Astrocyte of the spinal cord (primary cell): ENCODE measurements around the gene CHD3.

Source experiments
- DNase-seq: peaks from one replicate; pipeline ENCODE4 v3.0.0; 2011; ENCODE audit warnings: low read depth, low spot score
- H3K4me3 ChIP-seq: 2 replicates; pipeline ENCODE4 v1.5.1; 2011; ENCODE audit warnings: low read depth, mild to moderate bottlenecking, low read length, moderate library complexity
- in situ Hi-C: cut with HindIII; loops from 2 replicates; pipeline ENCODE4 v1.10.0; 2017; ENCODE audit warnings: low sequenced_read_pairs
- TF ChIP-seq, protein P1 (sequence below): IDR thresholded peaks from 2 replicates; pipeline ENCODE4 v1.5.1; 2012; ENCODE audit warnings: low read depth, mild to moderate bottlenecking, low read length, inconsistent platforms

Gene CHD3

DNA sequence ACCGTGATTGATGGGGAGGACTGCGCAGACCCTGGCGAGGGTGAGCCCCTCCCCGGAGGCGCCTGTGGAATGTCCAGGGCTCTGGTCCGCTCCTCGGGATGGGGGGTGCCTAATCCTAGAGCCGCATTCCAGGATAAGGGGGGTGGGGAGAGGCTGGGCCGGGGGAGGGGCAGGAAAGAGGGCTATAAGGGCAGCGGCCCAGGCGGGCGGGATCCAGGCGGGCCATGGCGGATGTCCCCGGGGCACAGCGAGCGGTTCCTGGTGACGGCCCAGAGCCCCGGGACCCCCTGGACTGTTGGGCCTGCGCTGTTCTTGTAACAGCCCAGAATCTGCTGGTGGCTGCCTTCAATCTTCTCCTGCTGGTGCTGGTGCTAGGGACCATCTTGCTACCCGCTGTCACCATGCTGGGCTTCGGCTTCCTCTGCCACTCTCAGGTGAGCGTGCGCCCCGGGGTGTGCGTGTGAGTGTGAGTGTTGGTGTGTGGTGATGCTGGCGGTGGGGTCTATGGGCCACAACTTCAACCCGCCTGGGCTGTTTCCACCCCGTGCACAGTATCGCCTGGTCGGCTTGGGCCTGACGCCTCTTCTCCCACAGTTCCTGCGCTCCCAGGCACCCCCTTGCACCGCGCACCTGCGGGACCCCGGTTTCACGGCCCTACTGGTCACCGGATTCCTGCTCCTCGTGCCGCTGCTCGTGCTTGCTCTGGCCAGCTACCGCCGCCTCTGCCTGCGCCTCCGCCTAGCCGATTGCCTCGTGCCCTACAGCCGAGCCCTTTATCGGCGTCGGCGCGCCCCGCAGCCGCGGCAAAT, 33.5 kb upstream of the CHD3 start, which contains the start of gene TMEM88:
TMEM88 (plus strand) TSS at position 216 of the 809 bp plus-strand sequence; CDS start at position 225, 9 bp downstream.
- TF ChIP-seq, protein P1, sequence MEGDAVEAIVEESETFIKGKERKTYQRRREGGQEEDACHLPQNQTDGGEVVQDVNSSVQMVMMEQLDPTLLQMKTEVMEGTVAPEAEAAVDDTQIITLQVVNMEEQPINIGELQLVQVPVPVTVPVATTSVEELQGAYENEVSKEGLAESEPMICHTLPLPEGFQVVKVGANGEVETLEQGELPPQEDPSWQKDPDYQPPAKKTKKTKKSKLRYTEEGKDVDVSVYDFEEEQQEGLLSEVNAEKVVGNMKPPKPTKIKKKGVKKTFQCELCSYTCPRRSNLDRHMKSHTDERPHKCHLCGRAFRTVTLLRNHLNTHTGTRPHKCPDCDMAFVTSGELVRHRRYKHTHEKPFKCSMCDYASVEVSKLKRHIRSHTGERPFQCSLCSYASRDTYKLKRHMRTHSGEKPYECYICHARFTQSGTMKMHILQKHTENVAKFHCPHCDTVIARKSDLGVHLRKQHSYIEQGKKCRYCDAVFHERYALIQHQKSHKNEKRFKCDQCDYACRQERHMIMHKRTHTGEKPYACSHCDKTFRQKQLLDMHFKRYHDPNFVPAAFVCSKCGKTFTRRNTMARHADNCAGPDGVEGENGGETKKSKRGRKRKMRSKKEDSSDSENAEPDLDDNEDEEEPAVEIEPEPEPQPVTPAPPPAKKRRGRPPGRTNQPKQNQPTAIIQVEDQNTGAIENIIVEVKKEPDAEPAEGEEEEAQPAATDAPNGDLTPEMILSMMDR = no peak
- H3K4me3 ChIP-seq = no peak within 1 kb of the TSS

GRCh38 chr17:7855660-7856010, 33.0 kb upstream of the CHD3 start:
- no peak for DNase-seq
- TF ChIP-seq, protein P1 = no peak
- in situ Hi-C loops = no loop called here
- H3K4me3 ChIP-seq = no peak overlapping the region

More for the DNA sequence above, 33.5 kb upstream of the CHD3 start, which contains the start of gene TMEM88:
- in situ Hi-C loops = no loop called here
- DNase-seq = no peak

DNA sequence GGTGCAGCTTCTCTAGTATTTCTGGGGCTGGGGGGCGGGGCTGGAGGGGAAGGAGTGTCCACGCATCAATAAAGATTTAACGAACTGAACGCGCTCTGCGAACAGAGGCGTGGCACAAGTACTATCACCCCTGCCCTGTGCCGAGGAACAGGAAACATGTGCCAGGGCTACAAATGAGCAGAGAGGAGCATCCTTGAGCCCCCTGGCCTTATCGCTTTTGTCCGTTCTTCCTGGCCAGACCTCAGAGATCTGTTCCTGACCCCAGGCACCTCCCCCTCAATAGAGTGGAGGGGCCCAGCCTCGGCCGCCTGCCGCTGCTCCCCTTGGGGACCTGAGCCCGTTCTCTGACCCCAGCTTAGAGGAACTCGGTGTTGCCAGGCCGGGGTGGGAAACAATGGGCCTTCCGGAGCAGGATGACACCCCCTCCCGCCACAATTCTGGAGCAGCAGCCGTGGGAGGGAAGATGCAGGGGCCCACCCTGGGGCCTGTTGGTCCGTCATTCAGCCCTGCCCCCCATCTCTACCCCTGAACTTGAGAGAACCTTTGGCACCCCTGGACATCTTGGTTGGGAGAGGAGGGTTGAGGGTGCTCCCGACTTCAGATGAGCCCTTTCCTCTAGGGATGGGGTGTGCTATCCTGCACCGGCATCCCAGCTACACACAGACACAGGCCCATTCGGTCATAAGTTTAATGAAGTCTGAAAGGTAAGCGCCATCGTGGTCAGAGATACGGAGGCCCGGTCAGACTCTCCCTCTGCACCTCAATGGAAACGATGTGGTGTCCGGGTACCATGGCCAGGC, 32.4 kb upstream of the CHD3 start:
- peak overlapping the region; percentile 70 for H3K4me3 ChIP-seq
- DNase-seq = peak; percentile 12
- TF ChIP-seq, protein P1 = no peak
- in situ Hi-C loops = no loop called here

DNA sequence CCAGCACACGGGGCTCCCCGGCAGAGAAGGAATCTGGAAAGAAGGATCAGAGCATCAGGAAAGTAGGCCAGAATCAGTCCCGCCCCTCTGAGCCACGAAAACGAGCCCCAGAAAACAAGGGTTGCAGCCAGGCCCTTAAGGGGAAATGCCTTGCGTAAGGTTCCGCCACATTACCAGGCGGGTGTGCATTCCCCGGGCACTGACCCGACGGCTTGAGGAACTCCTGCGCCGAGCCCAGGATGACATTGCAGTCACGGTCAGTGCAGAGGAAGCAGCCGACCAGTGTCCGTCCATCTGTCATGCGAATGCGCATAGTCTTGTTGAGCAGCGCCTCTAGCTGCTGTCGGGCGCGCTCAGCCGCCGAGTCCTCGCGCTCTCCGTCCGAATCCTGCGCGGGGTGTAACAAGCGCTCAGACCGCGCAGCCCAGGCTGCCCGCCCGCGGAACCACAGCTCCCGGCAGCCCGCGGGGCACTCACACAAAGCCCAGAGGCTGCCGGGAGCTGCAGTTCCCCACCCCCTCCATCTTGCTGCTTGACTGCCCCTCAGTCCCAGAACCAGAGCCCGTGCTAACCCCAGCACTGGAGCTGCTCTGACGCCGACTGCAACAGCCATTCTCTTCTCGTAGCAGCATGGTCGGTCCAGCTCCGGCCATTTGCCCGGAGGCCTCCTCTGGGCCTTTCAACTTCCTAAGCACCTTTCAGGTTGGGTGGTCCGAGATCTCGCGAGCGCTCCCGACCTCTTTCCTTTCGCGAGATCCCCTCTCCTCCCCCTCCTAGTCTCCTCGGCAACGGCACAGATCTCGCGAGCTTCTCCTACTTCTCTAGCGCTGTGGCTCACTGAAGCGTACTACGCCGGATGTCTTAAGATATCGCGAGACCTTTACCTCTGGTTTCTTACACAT, 31.5 kb upstream of the CHD3 start, which contains the start of gene NAA38:
NAA38 (minus strand) TSS at position 749 of the 902 bp plus-strand sequence; CDS start at position 653, 96 bp downstream.
- TF ChIP-seq, protein P1 = peak; percentile 54
- peak; percentile 100 for DNase-seq
- H3K4me3 ChIP-seq = peak within 1 kb of the TSS; percentile 70
- in situ Hi-C loops = no loop called here

GRCh38 chr17:7857713-7858521, 30.7 kb upstream of the CHD3 start, which contains the start of gene CYB5D1:
TSS of gene CYB5D1 (plus strand) at chr17:7858003. CDS start at chr17:7858135, 132 bp downstream.
- H3K4me3 ChIP-seq = peak within 1 kb of the TSS; percentile 70
- peak; percentile 96 for DNase-seq
- in situ Hi-C loops = no loop called here
- TF ChIP-seq, protein P1 = no peak
